Mesenchymal stem cell (in vitro differentiated cells and primary cell): ENCODE data around the gene CLEC6A.

ENCODE experiments used
- DNase-seq: peaks from one replicate; pipeline ENCODE4 v3.0.0-alpha.2; 2013
- H2AFZ ChIP-seq: one replicate; pipeline ENCODE4 v1.6.1; 2013; ENCODE audit warnings: low read depth, mild to moderate bottlenecking, control low read depth, inconsistent platforms, low read length, moderate library complexity
- H2AK5ac ChIP-seq: 2 replicates; pipeline ENCODE4 v1.6.1; 2013; ENCODE audit warnings: low read length, moderate library complexity, mild to moderate bottlenecking, inconsistent platforms; ENCODE audit not compliant: severe bottlenecking
- H2BK120ac ChIP-seq: one replicate; pipeline ENCODE4 v1.6.1; 2013; ENCODE audit warnings: low read depth, mild to moderate bottlenecking, inconsistent platforms, low read length, moderate library complexity
- H2BK12ac ChIP-seq, 2 experiments: one replicate each; pipeline ENCODE4 v1.6.1; 2013; ENCODE audit warnings: inconsistent platforms in 2 of 2, low read length in 2 of 2, mild to moderate bottlenecking in 2 of 2, moderate library complexity in 2 of 2, control low read depth in 1 of 2
- H2BK15ac ChIP-seq: one replicate; pipeline ENCODE4 v1.6.1; 2013; ENCODE audit warnings: mild to moderate bottlenecking, low read depth, inconsistent platforms; ENCODE audit not compliant: poor library complexity, severe bottlenecking
- H2BK5ac ChIP-seq: 2 replicates; pipeline ENCODE4 v1.6.1; 2013; ENCODE audit warnings: low read depth, mild to moderate bottlenecking, low read length, control low read depth, inconsistent platforms; ENCODE audit not compliant: poor library complexity, severe bottlenecking
- H3K14ac ChIP-seq, 2 experiments: one replicate each; pipeline ENCODE4 v1.6.1; 2013; ENCODE audit warnings: inconsistent platforms in 2 of 2, low read length in 2 of 2, control low read depth in 1 of 2, mild to moderate bottlenecking in 1 of 2, moderate library complexity in 1 of 2
- H3K18ac ChIP-seq, 2 experiments: one replicate each; pipeline ENCODE4 v1.6.1; 2013; ENCODE audit warnings: inconsistent platforms in 2 of 2, low read length in 2 of 2, control low read depth in 1 of 2, low read depth in 1 of 2, mild to moderate bottlenecking in 1 of 2
- H3K23ac ChIP-seq, 2 experiments: one replicate each; pipeline ENCODE4 v1.6.1; 2013; ENCODE audit warnings: inconsistent platforms in 2 of 2, low read length in 2 of 2, mild to moderate bottlenecking in 2 of 2, moderate library complexity in 2 of 2, control low read depth in 1 of 2
- H3K27ac ChIP-seq: 2 replicates; pipeline ENCODE4 v1.5.1; 2013; ENCODE audit warnings: mild to moderate bottlenecking, moderate library complexity, low read length, control low read depth, inconsistent platforms; ENCODE audit not compliant: poor library complexity, severe bottlenecking
- H3K27me3 ChIP-seq, 2 experiments: 2 replicates each; pipeline versions ENCODE4 v1.6.1 to v1.7.0; 2013; ENCODE audit warnings: low read length in 2 of 2, mild to moderate bottlenecking in 2 of 2, moderate library complexity in 2 of 2, control low read depth in 1 of 2, inconsistent platforms in 1 of 2; ENCODE audit not compliant: control insufficient read depth in 1 of 2, insufficient read depth in 1 of 2
- H3K36me3 ChIP-seq, 2 experiments: 2 replicates each; pipeline versions ENCODE4 v1.6.1 to v1.7.0; 2013; ENCODE audit warnings: low read length in 2 of 2, control low read depth in 1 of 2, inconsistent platforms in 1 of 2, low read depth in 1 of 2, mild to moderate bottlenecking in 1 of 2; ENCODE audit not compliant: insufficient read depth in 2 of 2, control insufficient read depth in 1 of 2
- H3K4ac ChIP-seq, 2 experiments: one replicate each; pipeline ENCODE4 v1.6.1; 2013; ENCODE audit warnings: inconsistent platforms in 2 of 2, low read length in 2 of 2, mild to moderate bottlenecking in 2 of 2, moderate library complexity in 2 of 2, control low read depth in 1 of 2, low read depth in 1 of 2
- H3K4me1 ChIP-seq: 2 replicates; pipeline ENCODE4 v1.6.1; 2013; ENCODE audit warnings: low read depth, low read length, control low read depth; ENCODE audit not compliant: control insufficient read depth, insufficient read depth
- H3K4me2 ChIP-seq: 2 replicates; pipeline ENCODE4 v1.6.1; 2013; ENCODE audit warnings: low read length, mild to moderate bottlenecking, inconsistent platforms; ENCODE audit not compliant: poor library complexity, severe bottlenecking
- H3K4me3 ChIP-seq, 2 experiments: 2 replicates each; pipeline versions ENCODE4 v1.5.1 to v1.7.0; 2013; ENCODE audit warnings: low read length in 2 of 2, mild to moderate bottlenecking in 2 of 2, control low read depth in 1 of 2, low read depth in 1 of 2; ENCODE audit not compliant: insufficient read depth in 1 of 2
- H3K79me1 ChIP-seq: replicated peaks from 2 replicates; pipeline ENCODE4 v1.6.1; 2013; ENCODE audit warnings: mild to moderate bottlenecking, control low read depth, low read length, inconsistent platforms; ENCODE audit not compliant: poor library complexity, severe bottlenecking
- H3K9ac ChIP-seq: 2 replicates; pipeline ENCODE4 v1.7.0; 2013; ENCODE audit warnings: mild to moderate bottlenecking, low read length, moderate library complexity
- H3K9me3 ChIP-seq: 2 replicates; pipeline ENCODE4 v1.7.0; 2013; ENCODE audit warnings: mild to moderate bottlenecking, low read length; ENCODE audit not compliant: control insufficient read depth
- H4K8ac ChIP-seq: one replicate; pipeline ENCODE4 v1.6.1; 2013; ENCODE audit warnings: inconsistent platforms, mild to moderate bottlenecking, low read length, moderate library complexity
- H4K91ac ChIP-seq: one replicate; pipeline ENCODE4 v1.6.1; 2013; ENCODE audit warnings: mild to moderate bottlenecking, low read length, inconsistent platforms
- WGBS: methylation state at CpG from one replicate; pipeline ENCODE4 v1.1.7; 2013; ENCODE audit warnings: mixed read lengths; 5-methylcytosine and 5-hydroxymethylcytosine counted together

CLEC6A gene

DNA sequence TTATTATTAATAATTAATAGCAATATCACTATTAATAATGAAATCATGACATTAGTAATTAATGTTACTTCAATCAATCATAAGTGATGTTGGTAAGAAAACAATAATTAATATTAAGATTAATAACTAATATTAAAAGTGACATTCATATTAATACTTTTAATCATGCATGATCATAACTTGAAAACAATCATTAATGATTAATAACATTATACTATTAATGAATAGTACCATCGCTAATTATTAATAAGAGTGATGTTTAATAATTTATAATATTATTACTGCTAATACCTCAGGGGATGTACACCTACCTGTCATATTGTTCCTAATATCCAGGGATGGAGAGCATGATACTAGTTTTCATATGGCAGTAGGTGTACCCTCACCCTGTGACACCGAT, 10.0 kb upstream of the CLEC6A start:
- Histone ChIP-seq H3K14ac (no peak overlapping the region), H2BK12ac (no peak overlapping the region), H3K4ac (no peak overlapping the region), H2BK5ac (no peak overlapping the region), H3K23ac (no peak overlapping the region), H2BK15ac (no peak overlapping the region), H3K27ac (no peak overlapping the region), H3K27me3 (no peaks in the 10 kb centered on the region), H3K4me3 (no peak overlapping the region), H2AFZ (no peak overlapping the region), H2BK120ac (no peak overlapping the region), H3K36me3 (no peaks in the 10 kb centered on the region), H3K4me1 (peaks cover 1% of the 10 kb centered on the region), H3K9ac (no peak overlapping the region), H3K9me3 (no peaks in the 10 kb centered on the region), H4K91ac (no peak overlapping the region), H2AK5ac (no peak overlapping the region), H3K18ac (no peak overlapping the region), H4K8ac (no peak overlapping the region), H3K4me2 (no peak overlapping the region), H3K79me1 (no peaks in the 10 kb centered on the region)
- 100% methylated on average over 1 of the region's 2 CpGs for WGBS
- no peak for DNase-seq

DNA sequence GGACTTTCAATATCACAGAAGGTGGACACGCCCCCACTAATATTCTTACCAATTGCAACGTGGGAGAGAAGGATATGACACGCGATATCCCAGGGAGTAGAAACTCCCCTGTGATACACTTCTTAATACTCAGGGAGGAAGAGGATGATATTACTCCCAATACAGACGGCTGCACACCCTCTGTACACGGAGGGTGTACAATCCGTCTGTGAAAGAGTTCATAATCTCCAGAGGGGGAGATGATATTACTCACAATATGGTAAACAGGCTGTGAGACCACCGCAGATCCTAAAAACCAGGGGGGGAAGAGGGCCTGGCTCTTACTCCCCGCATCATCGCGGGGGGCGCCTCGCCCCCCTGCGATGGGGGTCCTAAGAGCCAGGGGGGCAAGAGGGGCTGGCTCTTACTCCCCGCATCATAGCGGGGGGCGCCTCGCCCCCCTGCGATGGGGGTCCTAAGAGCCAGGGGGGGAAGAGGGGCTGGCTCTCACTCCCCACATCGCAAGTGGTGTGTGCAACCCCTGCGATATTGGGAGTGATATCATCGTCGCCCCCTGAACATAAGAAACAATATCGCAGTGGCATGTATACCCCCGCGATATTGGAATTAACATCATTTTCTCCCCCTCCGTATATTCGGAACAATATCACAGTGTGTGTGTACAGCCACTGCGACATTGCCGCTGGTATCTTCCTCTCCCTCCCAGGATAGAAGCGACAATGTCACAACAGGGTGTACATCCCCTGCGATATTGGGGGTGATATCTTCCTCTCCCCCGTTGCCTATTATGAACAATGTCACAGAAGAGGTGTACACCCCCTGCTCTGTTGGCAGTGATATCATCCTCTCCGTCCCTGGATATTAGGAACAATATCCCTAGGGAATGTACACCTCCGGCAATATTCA, 8.9 kb upstream of the CLEC6A start:
- Histone ChIP-seq H3K79me1 (no peaks in the 10 kb centered on the region), H2BK15ac (no peak overlapping the region), H3K9me3 (no peaks in the 10 kb centered on the region), H3K23ac (no peak overlapping the region), H2AFZ (no peak overlapping the region), H4K8ac (no peak overlapping the region), H3K4me3 (no peak overlapping the region), H3K18ac (no peak overlapping the region), H2BK12ac (no peak overlapping the region), H2BK120ac (no peak overlapping the region), H3K9ac (no peak overlapping the region), H3K27me3 (no peaks in the 10 kb centered on the region), H2BK5ac (no peak overlapping the region), H3K4ac (no peak overlapping the region), H3K36me3 (no peaks in the 10 kb centered on the region), H4K91ac (no peak overlapping the region), H3K27ac (no peak overlapping the region), H3K14ac (no peak overlapping the region), H2AK5ac (no peak overlapping the region), H3K4me1 (peaks cover 1% of the 10 kb centered on the region), H3K4me2 (no peak overlapping the region)
- 96% methylated on average over 34 of the region's 35 CpGs for WGBS
- DNase-seq: no peak

GRCh38 chr12:8449355-8449859, 6.4 kb upstream of the CLEC6A start:
- H2BK15ac ChIP-seq: no peak overlapping the region
- no peaks in the 10 kb centered on the region for H3K79me1 ChIP-seq
- no peak overlapping the region for H3K4ac ChIP-seq
- peak overlapping the region; percentile 39 for H2BK5ac ChIP-seq
- H3K9ac ChIP-seq: no peak overlapping the region
- H3K4me2 ChIP-seq: peak overlapping the region; percentile 82
- no peak overlapping the region for H4K8ac ChIP-seq
- no peak overlapping the region for H2AK5ac ChIP-seq
- H4K91ac ChIP-seq: no peak overlapping the region
- peaks cover 1% of the 10 kb centered on the region for H3K4me1 ChIP-seq
- H2BK12ac ChIP-seq: no peak overlapping the region
- H3K27me3 ChIP-seq: no peaks in the 10 kb centered on the region
- H2AFZ ChIP-seq: no peak overlapping the region
- DNase-seq: no peak
- no peak overlapping the region for H2BK120ac ChIP-seq
- no peaks in the 10 kb centered on the region for H3K36me3 ChIP-seq
- no peak overlapping the region for H3K14ac ChIP-seq
- H3K23ac ChIP-seq: no peak overlapping the region
- H3K27ac ChIP-seq: peak overlapping the region; percentile 96
- WGBS: 81% methylated on average over 7 of the region's 7 CpGs
- no peaks in the 10 kb centered on the region for H3K9me3 ChIP-seq
- no peak overlapping the region for H3K18ac ChIP-seq
- no peak overlapping the region for H3K4me3 ChIP-seq

DNA sequence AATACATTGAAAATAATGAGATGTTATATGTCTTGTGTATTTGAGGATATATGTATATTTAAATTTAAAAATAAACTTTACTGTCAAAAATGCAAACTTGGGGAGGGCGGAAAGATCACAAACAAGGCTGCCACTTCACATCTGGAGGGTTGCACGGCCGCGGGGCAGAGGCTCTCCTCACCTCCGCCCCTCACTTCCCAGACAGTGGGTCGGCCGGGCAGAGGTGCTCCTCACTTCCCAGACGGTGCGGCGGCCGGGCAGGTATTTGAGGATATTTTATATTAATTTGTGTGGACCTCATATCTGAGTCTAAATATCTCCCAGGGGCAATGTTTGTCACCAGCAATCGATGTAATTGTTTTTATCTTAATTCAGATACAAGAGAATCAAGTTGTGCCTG, 3.7 kb upstream of the CLEC6A start:
- Histone ChIP-seq H3K9ac (no peak overlapping the region), H4K91ac (no peak overlapping the region), H3K4me2 (no peak overlapping the region), H2BK15ac (no peak overlapping the region), H3K79me1 (no peaks in the 10 kb centered on the region), H2BK120ac (no peak overlapping the region), H3K36me3 (no peaks in the 10 kb centered on the region), H3K4me1 (peaks cover 1% of the 10 kb centered on the region), H2AFZ (no peak overlapping the region), H3K23ac (no peak overlapping the region), H3K18ac (no peak overlapping the region), H3K4me3 (no peak overlapping the region), H2BK12ac (no peak overlapping the region), H3K27ac (no peak overlapping the region), H2BK5ac (no peak overlapping the region), H2AK5ac (no peak overlapping the region), H4K8ac (no peak overlapping the region), H3K9me3 (no peaks in the 10 kb centered on the region), H3K14ac (no peak overlapping the region), H3K4ac (no peak overlapping the region), H3K27me3 (no peaks in the 10 kb centered on the region)
- no peak for DNase-seq
- 96% methylated on average over 7 of the region's 12 CpGs for WGBS
